Spleen (tissue), 11 donors: ENCODE measurements around the gene PTGFR. TPM values are rescaled to one million over a fixed set of nuclear protein-coding genes. Genes with fewer than 3 reads are reported as not detected.

ENCODE experiments used
- DNase-seq: peaks from one replicate; pipeline ENCODE4 v3.0.0-alpha.2; 2020
- H3K27ac ChIP-seq, 8 donors: fragments of 200-600 bp; sonication (generic) in 7 of 8; 1 replicate in 4 of 8; 2 replicates in 4 of 8; pipeline versions ENCODE4 v1.5.0 to v1.8.0; 2016 to 2021; ENCODE audit warnings: inconsistent platforms in 4 of 8, mild to moderate bottlenecking in 4 of 8, moderate library complexity in 1 of 8
- H3K27me3 ChIP-seq, 7 donors: fragments of 200-600 bp; sonication (generic) in 6 of 7; replicated peaks in 1 of 7; 1 replicate in 4 of 7; 2 replicates in 3 of 7; pipeline versions ENCODE4 v1.5.0 to v1.8.0; 2016 to 2021; ENCODE audit warnings: inconsistent platforms in 3 of 7, mild to moderate bottlenecking in 1 of 7
- H3K36me3 ChIP-seq, 6 donors: fragments of 200-600 bp; sonication (generic) in 5 of 6; 1 replicate in 4 of 6; 2 replicates in 2 of 6; pipeline versions ENCODE4 v1.5.0 to v1.8.0; 2016 to 2021; ENCODE audit warnings: inconsistent platforms in 2 of 6
- H3K4me1 ChIP-seq, 6 donors: fragments of 200-600 bp; sonication (generic) in 5 of 6; 1 replicate in 3 of 6; 2 replicates in 3 of 6; pipeline versions ENCODE4 v1.5.0 to v1.8.0; 2016 to 2021; ENCODE audit warnings: inconsistent platforms in 3 of 6
- H3K4me3 ChIP-seq, 8 donors: fragments of 200-600 bp; sonication (generic) in 7 of 8; 1 replicate in 4 of 8; 2 replicates in 4 of 8; pipeline versions ENCODE4 v1.5.0 to v1.8.0; 2016 to 2021; ENCODE audit warnings: inconsistent platforms in 4 of 8, mild to moderate bottlenecking in 4 of 8, moderate library complexity in 2 of 8
- H3K9me3 ChIP-seq, 8 donors: fragments of 200-600 bp; sonication (generic) in 7 of 8; 1 replicate in 4 of 8; 2 replicates in 4 of 8; pipeline versions ENCODE4 v1.5.0 to v1.8.0; 2016 to 2021; ENCODE audit warnings: inconsistent platforms in 4 of 8
- POLR2A ChIP-seq, 3 donors: fragments of 450-650 bp; IDR thresholded peaks; one replicate each; pipeline ENCODE4 v1.5.1; 2017; ENCODE audit warnings: antibody characterized with exemption in 3 of 3, mild to moderate bottlenecking in 1 of 3
- POLR2AphosphoS5 ChIP-seq, 3 donors: sonication (generic); formaldehyde crosslinking; IDR thresholded peaks; one replicate each; pipeline ENCODE4 v1.5.1; 2017; ENCODE audit warnings: antibody characterized with exemption in 3 of 3
- WGBS, 5 donors: extraction: QIAGEN DNeasy Blood & Tissue Kit in 3 of 5; methylation state at CpG; one replicate each; pipeline versions ENCODE4 v1.1.5 to v1.1.7; 2013 to 2018; 5-methylcytosine and 5-hydroxymethylcytosine counted together
- intact Hi-C: fragments of 100-400 bp; cut with DNase I; formaldehyde crosslinking; loops from one replicate; pipeline ENCODE4 v1.15.0; 2023; ENCODE audit warnings: low total_unique reads
- polyA plus RNA-seq, 3 donors: library from polyadenylated mRNA; stranded (reverse); fragments of 200-250 nt; gene quantifications; one replicate each; pipeline ENCODE4 v1.2.1, GENCODE V29; 2013
- total RNA-seq, 7 donors: library from RNA; depleted of rRNA in 3 of 7; stranded (reverse); fragments of >200 nt in 3 of 7; fragmentation: NEBNext Ultra II Directional in 4 of 7; extraction: Animal tissue kit (Norgen Biotek cat#: 25700) in 4 of 7; gene quantifications; one replicate each; pipeline versions ENCODE4 v1.1.0 to v1.2.1, GENCODE V29; 2016 to 2021
- TF ChIP-seq, protein P1 (sequence below), 11 experiments: fragments of 200-600 bp in 7 of 11; fragments of 450-650 bp in 4 of 11; sonication (generic) in 4 of 11; IDR thresholded peaks in 8 of 11; conservative IDR thresholded peaks in 3 of 11; 1 replicate in 7 of 11; 2 replicates in 4 of 11; pipeline versions ENCODE4 v1.4.0 to v1.8.0; 2016 to 2021; ENCODE audit warnings: antibody characterized with exemption in 11 of 11, inconsistent platforms in 4 of 11, mild to moderate bottlenecking in 1 of 11
- donor health status: healthy with polysubstance abuse.
- donor health status: DM: no; HTN: no; CAD: no; lungs with moderate emphysema.
- donor health status: DM: no; HTN: no; CAD: no.
- donor health status: Bipolar disorder and iron deficiency.
- donor health status: healthy.
- donor health status: DM: no; HTN: no; CAD: no.
- donor health status: DM: yes; HTN: yes; CAD: no.

The PTGFR gene
- total and polyA plus RNA-seq, 10 donors: 0.28 to 2.4 (median 0.47) TPM

DNA sequence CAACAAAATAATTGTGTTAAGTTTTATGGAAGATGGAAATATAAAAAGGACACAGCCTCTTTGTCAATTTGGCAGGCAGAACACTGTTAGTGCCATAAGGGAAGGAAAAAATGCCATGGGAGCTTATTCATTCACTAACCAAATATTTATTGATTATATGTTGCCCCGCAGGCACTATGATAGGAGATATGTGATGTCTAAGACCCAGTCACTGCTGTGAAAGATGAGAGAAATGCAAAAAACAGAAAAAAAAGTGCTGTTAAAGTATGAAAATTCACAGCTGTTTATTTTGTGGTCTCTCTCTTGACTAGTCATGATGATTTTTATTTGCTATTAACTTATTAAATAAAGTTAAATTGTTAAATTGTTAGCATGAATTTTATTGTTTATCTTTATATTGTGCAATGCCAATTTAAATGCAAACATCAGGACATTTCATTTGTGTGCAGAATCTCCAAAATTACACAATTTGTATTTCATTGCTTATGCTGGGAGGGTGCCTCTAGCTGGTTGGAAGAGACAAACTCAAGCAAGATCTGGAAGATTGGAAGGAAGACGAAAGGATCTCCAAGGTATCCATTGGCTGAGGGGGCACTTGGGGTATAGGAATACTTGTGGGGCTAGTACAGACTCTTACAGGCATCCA, 17.8 kb upstream of the PTGFR start:
- Histone ChIP-seq H3K9me3 (no peaks in the 10 kb centered on the region), H3K36me3 (no peaks in the 10 kb centered on the region), H3K27ac (no peak overlapping the region), H3K4me1 (no peaks in the 10 kb centered on the region), H3K27me3 (no peaks in the 10 kb centered on the region), H3K4me3 (no peak overlapping the region)
- no peak for DNase-seq
- 88 to 94% (median 93%) methylated on average over 2 of the region's 2 CpGs for WGBS, 5 donors
- intact Hi-C loops: no loop called here
- TF ChIP-seq POLR2A (IDR thresholded peaks at IDR 0.05) (no peak), POLR2AphosphoS5 (IDR thresholded peaks at IDR 0.05) (no peak)
- TF ChIP-seq, protein P1, sequence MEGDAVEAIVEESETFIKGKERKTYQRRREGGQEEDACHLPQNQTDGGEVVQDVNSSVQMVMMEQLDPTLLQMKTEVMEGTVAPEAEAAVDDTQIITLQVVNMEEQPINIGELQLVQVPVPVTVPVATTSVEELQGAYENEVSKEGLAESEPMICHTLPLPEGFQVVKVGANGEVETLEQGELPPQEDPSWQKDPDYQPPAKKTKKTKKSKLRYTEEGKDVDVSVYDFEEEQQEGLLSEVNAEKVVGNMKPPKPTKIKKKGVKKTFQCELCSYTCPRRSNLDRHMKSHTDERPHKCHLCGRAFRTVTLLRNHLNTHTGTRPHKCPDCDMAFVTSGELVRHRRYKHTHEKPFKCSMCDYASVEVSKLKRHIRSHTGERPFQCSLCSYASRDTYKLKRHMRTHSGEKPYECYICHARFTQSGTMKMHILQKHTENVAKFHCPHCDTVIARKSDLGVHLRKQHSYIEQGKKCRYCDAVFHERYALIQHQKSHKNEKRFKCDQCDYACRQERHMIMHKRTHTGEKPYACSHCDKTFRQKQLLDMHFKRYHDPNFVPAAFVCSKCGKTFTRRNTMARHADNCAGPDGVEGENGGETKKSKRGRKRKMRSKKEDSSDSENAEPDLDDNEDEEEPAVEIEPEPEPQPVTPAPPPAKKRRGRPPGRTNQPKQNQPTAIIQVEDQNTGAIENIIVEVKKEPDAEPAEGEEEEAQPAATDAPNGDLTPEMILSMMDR (IDR thresholded peaks at IDR 0.05 in 8 of 11, conservative IDR thresholded peaks at IDR 0.05 in 3 of 11): no peak

DNA sequence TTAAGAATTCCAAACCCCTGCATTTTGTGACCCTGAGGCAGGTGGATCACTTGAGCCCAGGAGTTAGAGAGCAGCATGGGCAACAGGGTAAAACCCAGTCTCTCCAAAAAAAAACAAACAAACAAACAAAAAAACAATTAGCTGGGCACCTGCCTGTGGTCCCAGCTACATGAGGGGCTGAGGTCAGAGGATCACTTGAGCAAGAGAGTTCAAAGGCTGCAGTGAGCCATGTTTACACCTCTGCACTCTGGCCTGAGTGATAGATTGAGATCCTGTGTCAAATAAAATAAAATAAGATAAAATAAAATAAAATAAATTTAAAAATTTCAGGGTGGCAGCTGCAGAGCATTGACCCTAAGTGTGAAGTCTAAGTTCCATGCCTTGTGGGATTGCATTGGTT, 16.7 kb upstream of the PTGFR start:
- no peak overlapping the region for H3K27ac ChIP-seq
- H3K9me3 ChIP-seq: no peaks in the 10 kb centered on the region
- DNase-seq: no peak
- TF ChIP-seq POLR2A (IDR thresholded peaks at IDR 0.05): no peak
- H3K4me3 ChIP-seq: no peak overlapping the region
- no peaks in the 10 kb centered on the region for H3K4me1 ChIP-seq
- H3K36me3 ChIP-seq: no peaks in the 10 kb centered on the region
- H3K27me3 ChIP-seq: no peaks in the 10 kb centered on the region
- intact Hi-C loops: no loop called here

DNA sequence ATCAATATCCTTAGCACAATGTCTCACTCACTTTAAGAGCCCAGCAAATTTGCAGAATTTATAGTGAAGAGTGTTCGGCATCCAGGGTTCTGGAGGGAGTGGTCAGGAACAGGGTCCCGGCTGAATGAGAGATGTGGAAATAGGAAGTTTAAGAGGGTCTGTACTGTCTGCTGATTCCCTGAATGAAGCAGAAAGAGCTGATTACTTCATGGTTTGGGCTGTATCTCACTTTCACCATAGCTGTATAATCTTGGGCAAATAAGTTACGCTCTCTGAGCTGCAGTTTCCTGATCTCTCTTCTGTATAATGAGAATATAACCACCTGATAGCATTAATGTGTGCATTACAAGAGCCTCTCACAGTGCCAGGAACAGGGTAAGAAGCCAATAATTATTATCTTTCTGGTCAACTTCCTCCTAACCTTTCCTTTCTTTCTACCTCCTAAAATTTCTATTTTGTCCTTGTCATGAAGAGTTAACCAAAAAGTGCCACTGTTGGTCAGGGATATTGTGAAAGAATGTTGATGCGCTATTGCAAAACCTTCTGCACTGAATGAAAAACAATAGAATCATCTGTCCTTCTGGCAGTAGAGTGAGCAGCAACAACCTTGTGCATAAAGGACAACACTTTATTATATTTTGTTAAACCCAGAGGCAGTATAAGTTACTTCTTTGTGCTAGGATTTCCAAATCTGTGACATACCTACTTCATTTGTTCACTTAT, 14.7 kb upstream of the PTGFR start:
- no peak overlapping the region for H3K4me3 ChIP-seq
- intact Hi-C loops: no loop called here
- TF ChIP-seq, protein P1 (IDR thresholded peaks at IDR 0.05 in 8 of 11, conservative IDR thresholded peaks at IDR 0.05 in 3 of 11): no peak
- no peak for TF ChIP-seq POLR2A (IDR thresholded peaks at IDR 0.05)
- no peak for TF ChIP-seq POLR2AphosphoS5 (IDR thresholded peaks at IDR 0.05)
- H3K36me3 ChIP-seq: no peaks in the 10 kb centered on the region
- no peaks in the 10 kb centered on the region for H3K4me1 ChIP-seq
- H3K27ac ChIP-seq: no peak overlapping the region
- H3K9me3 ChIP-seq: no peaks in the 10 kb centered on the region
- DNase-seq: no peak
- H3K27me3 ChIP-seq: no peaks in the 10 kb centered on the region
- WGBS, 5 donors: 41 to 64% (median 59%) methylated on average over 4 of the region's 4 CpGs

DNA sequence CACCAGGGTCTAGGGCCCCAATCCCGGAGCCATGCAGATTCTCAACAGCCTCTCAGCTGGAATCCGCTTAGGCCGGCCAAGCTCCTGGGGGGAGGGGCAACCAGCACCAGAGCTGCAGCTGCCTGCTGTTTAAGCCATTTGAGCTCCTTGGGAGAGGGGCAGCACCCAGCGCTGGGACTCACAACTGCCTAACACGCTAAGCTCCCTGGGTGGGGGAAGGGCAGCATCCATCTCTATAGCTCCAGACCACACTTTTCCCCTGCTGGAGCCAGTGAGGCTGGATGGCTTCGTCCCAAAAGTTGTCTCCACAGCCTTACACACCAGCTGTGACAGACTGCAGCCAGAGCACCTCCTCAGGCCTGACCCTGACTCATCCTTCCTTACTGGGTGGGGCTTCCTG, 6.9 kb upstream of the PTGFR start:
- WGBS, 5 donors: 36 to 46% (median 41%) methylated on average over 4 to 6 of the region's 6 CpGs
- intact Hi-C loops: no loop called here
- no peak overlapping the region for H3K4me3 ChIP-seq

More for the DNA sequence above, 6.9 kb upstream of the PTGFR start:
- Histone ChIP-seq H3K27me3 (peaks cover 0 to 13% (median 0%) of the 10 kb centered on the region in 7 donors), H3K4me1 (no peaks in the 10 kb centered on the region), H3K36me3 (no peaks in the 10 kb centered on the region), H3K27ac (no peak overlapping the region), H3K9me3 (peaks cover 0 to 7% (median 0%) of the 10 kb centered on the region in 8 donors)
- DNase-seq: peak; percentile 53
- TF ChIP-seq POLR2AphosphoS5 (IDR thresholded peaks at IDR 0.05) (no peak), POLR2A (IDR thresholded peaks at IDR 0.05) (no peak)
- TF ChIP-seq, protein P1 (IDR thresholded peaks at IDR 0.05 in 8 of 11, conservative IDR thresholded peaks at IDR 0.05 in 3 of 11): no peak
